ENCODE measurements around the gene SNX9.

GRCh38 chr6:157861184-157861583 lies 38.1 kb downstream of the SNX9 start:
- TF ChIP-seq, protein P1, sequence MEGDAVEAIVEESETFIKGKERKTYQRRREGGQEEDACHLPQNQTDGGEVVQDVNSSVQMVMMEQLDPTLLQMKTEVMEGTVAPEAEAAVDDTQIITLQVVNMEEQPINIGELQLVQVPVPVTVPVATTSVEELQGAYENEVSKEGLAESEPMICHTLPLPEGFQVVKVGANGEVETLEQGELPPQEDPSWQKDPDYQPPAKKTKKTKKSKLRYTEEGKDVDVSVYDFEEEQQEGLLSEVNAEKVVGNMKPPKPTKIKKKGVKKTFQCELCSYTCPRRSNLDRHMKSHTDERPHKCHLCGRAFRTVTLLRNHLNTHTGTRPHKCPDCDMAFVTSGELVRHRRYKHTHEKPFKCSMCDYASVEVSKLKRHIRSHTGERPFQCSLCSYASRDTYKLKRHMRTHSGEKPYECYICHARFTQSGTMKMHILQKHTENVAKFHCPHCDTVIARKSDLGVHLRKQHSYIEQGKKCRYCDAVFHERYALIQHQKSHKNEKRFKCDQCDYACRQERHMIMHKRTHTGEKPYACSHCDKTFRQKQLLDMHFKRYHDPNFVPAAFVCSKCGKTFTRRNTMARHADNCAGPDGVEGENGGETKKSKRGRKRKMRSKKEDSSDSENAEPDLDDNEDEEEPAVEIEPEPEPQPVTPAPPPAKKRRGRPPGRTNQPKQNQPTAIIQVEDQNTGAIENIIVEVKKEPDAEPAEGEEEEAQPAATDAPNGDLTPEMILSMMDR (conservative IDR thresholded peaks at IDR 0.05): no peak
- no peak for TF ChIP-seq ZFX (IDR thresholded peaks at IDR 0.05)
